Uterus (tissue), 4 donors: ENCODE measurements around the gene SLC9A5. TPM values are rescaled to one million over a fixed set of nuclear protein-coding genes. Genes with fewer than 3 reads are reported as not detected.

Source experiments
- DNase-seq, 2 donors: peaks; one replicate each; pipeline ENCODE4 v3.0.0-alpha.2; 2019 to 2020
- H3K27ac ChIP-seq, 2 donors: fragments of 200-600 bp; sonication (generic); 1 replicate in 1 of 2; 2 replicates in 1 of 2; pipeline ENCODE4 v1.5.1; 2016 to 2018
- H3K27me3 ChIP-seq, 2 donors: fragments of 200-600 bp; sonication (generic); one replicate each; pipeline ENCODE4 v1.5.1; 2018 to 2019; ENCODE audit warnings: control low read depth in 1 of 2
- H3K36me3 ChIP-seq, 2 donors: fragments of 200-600 bp; sonication (generic); one replicate each; pipeline ENCODE4 v1.5.1; 2019; ENCODE audit warnings: control low read depth in 1 of 2
- H3K4me1 ChIP-seq, 2 donors: fragments of 200-600 bp; sonication (generic); one replicate each; pipeline ENCODE4 v1.5.1; 2018 to 2019; ENCODE audit warnings: control low read depth in 1 of 2
- H3K4me3 ChIP-seq, 2 donors: fragments of 200-600 bp; sonication (generic); 1 replicate in 1 of 2; 2 replicates in 1 of 2; pipeline ENCODE4 v1.5.1; 2018 to 2019; ENCODE audit warnings: mild to moderate bottlenecking in 1 of 2
- H3K9me3 ChIP-seq, 2 donors: fragments of 200-600 bp; sonication (generic); one replicate each; pipeline ENCODE4 v1.5.1; 2019; ENCODE audit warnings: control low read depth in 1 of 2
- CTCF ChIP-seq, 4 experiments: fragments of 200-600 bp in 2 of 4; fragments of 450-650 bp in 2 of 4; sonication (generic) in 2 of 4; IDR thresholded peaks; one replicate each; pipeline ENCODE4 v1.5.1; 2016 to 2019; ENCODE audit warnings: antibody characterized with exemption in 4 of 4, mild to moderate bottlenecking in 2 of 4, moderate library complexity in 1 of 4
- POLR2A ChIP-seq, 2 donors: fragments of 450-650 bp; IDR thresholded peaks; one replicate each; pipeline ENCODE4 v1.6.1; 2016; ENCODE audit warnings: antibody characterized with exemption in 2 of 2, mild to moderate bottlenecking in 1 of 2, moderate library complexity in 1 of 2
- intact Hi-C: fragments of 100-400 bp; cut with DNase I; formaldehyde crosslinking; loops from one replicate; pipeline ENCODE4 v1.15.1; 2023; ENCODE audit warnings: low total_unique reads
- total RNA-seq, 4 donors: library from RNA; depleted of rRNA in 3 of 4; stranded (reverse); fragments of >200 nt in 3 of 4; gene quantifications; one replicate each; pipeline versions ENCODE4 v1.1.0 to v1.2.4, GENCODE V29; 2014 to 2023
- donor health status: DM: yes; HTN: yes; CAD: no.

Gene SLC9A5
- total RNA-seq, 4 donors from 2014 or later: 0.55 to 1.9 (median 1.3) TPM; not detected in 1

DNA sequence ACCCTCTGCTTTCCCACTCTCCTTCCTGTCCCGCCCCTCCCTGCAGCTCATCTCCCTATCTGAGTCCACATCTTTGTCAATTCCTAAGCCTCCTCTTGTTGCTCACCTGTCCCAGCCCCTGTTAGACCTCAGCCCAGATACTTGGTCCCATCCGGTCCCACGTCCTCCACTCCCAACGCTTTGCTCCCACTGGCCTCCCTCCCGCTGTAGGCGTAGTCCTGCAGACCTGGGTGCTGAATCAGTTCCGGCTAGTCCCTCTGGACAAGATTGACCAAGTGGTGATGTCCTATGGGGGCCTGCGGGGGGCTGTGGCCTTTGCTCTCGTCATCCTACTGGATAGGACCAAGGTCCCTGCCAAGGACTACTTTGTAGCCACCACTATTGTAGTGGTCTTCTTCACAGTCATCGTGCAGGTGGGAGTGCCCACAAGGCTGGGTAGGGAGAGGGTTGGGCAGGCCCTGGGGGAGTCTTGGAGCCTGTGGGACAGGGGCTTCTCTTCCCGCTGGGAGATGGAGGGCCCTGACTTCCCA, 8.0 kb downstream of the SLC9A5 start:
- TF ChIP-seq CTCF (IDR thresholded peaks at IDR 0.05): no peak
- TF ChIP-seq POLR2A (IDR thresholded peaks at IDR 0.05): no peak
- H3K36me3 ChIP-seq: no peaks in the 10 kb centered on the region
- H3K27me3 ChIP-seq: no peaks in the 10 kb centered on the region
- H3K9me3 ChIP-seq: no peaks in the 10 kb centered on the region
- H3K4me3 ChIP-seq: no peak overlapping the region
- DNase-seq: no peak
- H3K27ac ChIP-seq: no peak overlapping the region
- H3K4me1 ChIP-seq: no peaks in the 10 kb centered on the region
- intact Hi-C loops: no loop called here

- no peaks in the 10 kb centered on the region for H3K36me3 ChIP-seq
- no peaks in the 10 kb centered on the region for H3K9me3 ChIP-seq
- H3K27me3 ChIP-seq: no peaks in the 10 kb centered on the region
- no peak overlapping the region for H3K4me3 ChIP-seq
- TF ChIP-seq POLR2A (IDR thresholded peaks at IDR 0.05) (no peak), CTCF (IDR thresholded peaks at IDR 0.05) (no peak)
- intact Hi-C loops: no loop called here
- no peaks in the 10 kb centered on the region for H3K4me1 ChIP-seq
- H3K27ac ChIP-seq: no peak overlapping the region
- DNase-seq: no peak
Observed at GRCh38 chr16:67257486-67258160, 8.8 kb downstream of the SLC9A5 start.

- intact Hi-C loops: no loop called here
- no peaks in the 10 kb centered on the region for H3K27me3 ChIP-seq
- TF ChIP-seq POLR2A (IDR thresholded peaks at IDR 0.05): no peak
- no peak for TF ChIP-seq CTCF (IDR thresholded peaks at IDR 0.05)
- H3K27ac ChIP-seq: no peak overlapping the region
- no peaks in the 10 kb centered on the region for H3K9me3 ChIP-seq
- no peak overlapping the region for H3K4me3 ChIP-seq
- no peaks in the 10 kb centered on the region for H3K36me3 ChIP-seq
- no peak for DNase-seq
- H3K4me1 ChIP-seq: no peaks in the 10 kb centered on the region
Observed at GRCh38 chr16:67258161-67258835, 9.5 kb downstream of the SLC9A5 start.

DNA sequence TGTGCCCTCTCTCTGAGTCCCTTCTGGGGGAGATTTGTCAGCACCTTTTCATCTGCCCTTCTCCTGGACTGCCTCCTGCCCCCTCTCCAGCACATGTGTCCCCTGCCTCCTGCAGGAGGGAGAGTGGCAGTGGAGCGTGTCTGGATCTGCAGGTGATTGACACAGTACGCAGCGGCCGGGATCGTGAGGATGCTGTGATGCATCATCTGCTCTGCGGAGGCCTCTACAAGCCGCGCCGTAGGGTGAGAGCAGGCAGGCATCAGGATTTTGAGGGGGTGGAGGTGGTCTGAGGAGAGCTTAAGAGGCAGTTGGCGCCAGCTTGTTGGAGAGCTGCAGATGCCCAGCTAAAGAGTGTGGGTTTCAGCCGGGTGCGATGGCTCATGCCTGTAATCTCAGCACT, 10.9 kb downstream of the SLC9A5 start:
- no peaks in the 10 kb centered on the region for H3K4me1 ChIP-seq
- TF ChIP-seq CTCF (IDR thresholded peaks at IDR 0.05): no peak
- no peak for TF ChIP-seq POLR2A (IDR thresholded peaks at IDR 0.05)
- H3K9me3 ChIP-seq: no peaks in the 10 kb centered on the region
- H3K27ac ChIP-seq: no peak overlapping the region
- no peaks in the 10 kb centered on the region for H3K27me3 ChIP-seq
- no peak overlapping the region for H3K4me3 ChIP-seq
- no peaks in the 10 kb centered on the region for H3K36me3 ChIP-seq
- DNase-seq: no peak
- intact Hi-C loops: no loop called here

DNA sequence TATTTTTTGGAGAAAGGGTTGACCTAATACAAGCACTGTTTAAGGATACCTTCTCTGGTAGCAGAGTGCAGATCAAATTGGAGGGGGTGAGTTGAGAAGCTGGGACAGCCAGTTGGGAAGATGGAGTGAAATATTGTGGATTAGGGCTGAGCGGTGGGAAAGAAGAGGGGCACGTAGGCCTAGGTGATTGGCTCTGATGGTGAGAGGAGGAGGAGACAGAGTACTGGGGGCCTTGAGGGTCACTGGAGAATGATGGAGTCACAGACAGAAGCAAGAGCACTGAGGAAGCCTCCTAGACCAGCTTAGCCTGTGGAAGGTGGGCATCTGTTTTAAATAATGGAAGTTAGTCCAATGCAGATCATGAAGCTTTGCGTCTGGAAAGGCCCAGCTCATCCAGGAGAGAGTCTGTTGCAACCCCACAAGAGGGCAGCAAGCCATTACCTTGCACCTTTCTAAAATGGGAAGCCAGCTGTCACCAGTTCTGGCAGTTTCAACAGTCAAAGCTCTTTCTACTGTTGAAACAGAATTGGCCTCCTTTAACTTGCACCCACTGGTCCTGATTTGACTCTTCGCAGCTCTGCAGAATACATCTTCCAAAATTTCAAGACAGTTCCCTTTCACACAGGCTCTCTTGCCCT, 11.8 kb downstream of the SLC9A5 start:
- H3K27me3 ChIP-seq: no peaks in the 10 kb centered on the region
- no peaks in the 10 kb centered on the region for H3K4me1 ChIP-seq
- no peak for DNase-seq
- H3K36me3 ChIP-seq: no peaks in the 10 kb centered on the region
- intact Hi-C loops: no loop called here
- no peak overlapping the region for H3K4me3 ChIP-seq
- H3K9me3 ChIP-seq: no peaks in the 10 kb centered on the region
- peak in 2 of 4 experiments; percentile 17 to 30 for TF ChIP-seq CTCF (IDR thresholded peaks at IDR 0.05)
- TF ChIP-seq POLR2A (IDR thresholded peaks at IDR 0.05): no peak
- no peak overlapping the region for H3K27ac ChIP-seq
